ENCODE measurements around the gene PDE7B.

DNA sequence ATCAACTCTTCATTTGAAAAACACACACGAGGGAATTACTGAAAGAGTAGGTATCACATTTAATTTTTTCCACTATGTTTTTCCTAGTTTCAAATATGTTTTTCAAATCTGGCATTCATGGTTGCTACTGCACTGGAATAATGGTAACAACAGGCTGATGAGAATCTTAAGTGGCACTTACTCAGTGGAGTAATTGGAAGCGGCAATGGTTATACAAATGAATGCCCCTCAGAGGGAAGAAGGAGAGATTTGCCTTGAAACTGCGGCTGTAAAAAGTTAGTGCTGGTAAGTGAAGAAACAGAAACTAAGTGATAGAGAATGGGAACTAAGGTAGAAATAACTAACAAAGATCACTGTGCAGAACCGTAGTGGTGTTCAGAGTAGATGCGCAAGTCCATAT is 41.0 kb upstream of the PDE7B start:
- TF ChIP-seq, protein P1, sequence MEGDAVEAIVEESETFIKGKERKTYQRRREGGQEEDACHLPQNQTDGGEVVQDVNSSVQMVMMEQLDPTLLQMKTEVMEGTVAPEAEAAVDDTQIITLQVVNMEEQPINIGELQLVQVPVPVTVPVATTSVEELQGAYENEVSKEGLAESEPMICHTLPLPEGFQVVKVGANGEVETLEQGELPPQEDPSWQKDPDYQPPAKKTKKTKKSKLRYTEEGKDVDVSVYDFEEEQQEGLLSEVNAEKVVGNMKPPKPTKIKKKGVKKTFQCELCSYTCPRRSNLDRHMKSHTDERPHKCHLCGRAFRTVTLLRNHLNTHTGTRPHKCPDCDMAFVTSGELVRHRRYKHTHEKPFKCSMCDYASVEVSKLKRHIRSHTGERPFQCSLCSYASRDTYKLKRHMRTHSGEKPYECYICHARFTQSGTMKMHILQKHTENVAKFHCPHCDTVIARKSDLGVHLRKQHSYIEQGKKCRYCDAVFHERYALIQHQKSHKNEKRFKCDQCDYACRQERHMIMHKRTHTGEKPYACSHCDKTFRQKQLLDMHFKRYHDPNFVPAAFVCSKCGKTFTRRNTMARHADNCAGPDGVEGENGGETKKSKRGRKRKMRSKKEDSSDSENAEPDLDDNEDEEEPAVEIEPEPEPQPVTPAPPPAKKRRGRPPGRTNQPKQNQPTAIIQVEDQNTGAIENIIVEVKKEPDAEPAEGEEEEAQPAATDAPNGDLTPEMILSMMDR (optimal IDR thresholded peaks at IDR 0.05 in 1 of 3, IDR thresholded peaks at IDR 0.05 in 1 of 3, conservative IDR thresholded peaks at IDR 0.05 in 1 of 3; ENCODE audit: extremely low read depth in 1 of 3, insufficient read depth in 2 of 3, low read length in 3 of 3) = no peak
- TF ChIP-seq EZH2 (IDR thresholded peaks at IDR 0.05; ENCODE audit: low read length) = no peak
